NCI-H146 (cell line): ENCODE measurements around the gene SYDE2.
"Not testable (repeated sequence)": the region's sequence is repeated elsewhere in the genome, so short reads cannot be mapped to it uniquely, and the experiment has no call there.

Experiments used
- DNase-seq: peaks from one replicate; lab custom pipeline; 2025; lab: John Stamatoyannopoulos, UW

Gene SYDE2

DNA sequence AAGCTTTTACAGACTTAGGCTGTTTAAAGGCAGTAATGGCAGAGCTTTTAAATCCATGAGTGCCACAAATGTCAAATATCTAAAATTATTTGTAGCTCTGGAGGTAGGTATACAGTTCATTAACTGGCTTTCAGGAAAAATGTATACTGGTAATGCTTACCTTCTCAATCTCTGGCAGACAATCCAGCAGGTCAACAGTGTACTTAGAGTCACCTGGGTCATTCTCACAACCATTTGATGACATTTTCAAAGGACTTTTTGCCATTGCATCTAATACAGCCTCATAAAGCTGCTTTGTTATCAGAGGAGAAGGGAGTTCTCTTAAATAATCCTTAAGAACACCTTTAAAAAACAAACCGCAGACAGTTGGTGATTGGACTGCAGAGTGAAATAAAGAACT lies 31.9 kb downstream of the SYDE2 start:
- no peak for DNase-seq

DNA sequence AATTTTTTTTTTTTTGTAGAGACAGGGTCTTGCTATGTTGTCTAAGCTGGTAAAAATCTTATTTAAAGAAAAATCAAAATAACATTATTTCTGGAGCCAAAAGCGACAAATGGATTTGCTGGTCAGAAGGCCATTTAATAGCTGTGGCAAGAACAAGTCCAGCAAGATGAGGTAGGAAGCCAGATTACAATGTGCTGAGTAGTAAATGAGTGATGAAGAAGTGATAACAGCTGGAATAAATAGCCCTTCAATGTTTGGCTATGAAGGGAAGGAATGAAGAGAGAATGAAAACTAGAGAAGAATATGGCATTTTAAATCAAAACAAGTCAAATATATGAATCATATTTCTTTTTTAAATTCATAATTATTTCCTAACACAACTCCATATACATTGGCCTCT lies 34.5 kb downstream of the SYDE2 start:
- DNase-seq, result no peak

DNA sequence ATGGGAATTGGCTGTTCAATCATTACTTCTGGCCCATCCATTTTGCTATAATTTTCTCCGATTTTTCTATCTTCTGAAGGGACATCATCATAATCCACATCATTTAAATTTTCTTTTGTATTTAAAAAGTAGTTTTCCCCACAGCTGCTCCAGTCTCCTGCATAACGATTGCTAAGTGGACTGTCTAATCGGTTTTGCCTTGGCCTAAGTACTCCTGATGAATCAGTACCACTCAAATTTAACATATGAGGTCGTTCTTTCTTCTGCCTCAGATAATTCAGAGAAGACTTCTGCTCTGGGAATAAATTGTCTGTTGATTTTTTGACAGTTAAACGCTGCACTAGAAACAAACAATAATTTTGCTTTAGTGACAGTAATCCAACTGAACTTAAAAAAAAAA lies 41.9 kb downstream of the SYDE2 start:
- DNase-seq, result no peak

GRCh38 chr1:85157436-85157835 lies 43.4 kb downstream of the SYDE2 start:
- DNase-seq, result no peak

- DNase-seq, result no peak
Measured at GRCh38 chr1:85153149-85153891, 47.5 kb downstream of the SYDE2 start.

- DNase-seq, result no peak
Measured at GRCh38 chr1:85151446-85151845, 49.4 kb downstream of the SYDE2 start.

DNA sequence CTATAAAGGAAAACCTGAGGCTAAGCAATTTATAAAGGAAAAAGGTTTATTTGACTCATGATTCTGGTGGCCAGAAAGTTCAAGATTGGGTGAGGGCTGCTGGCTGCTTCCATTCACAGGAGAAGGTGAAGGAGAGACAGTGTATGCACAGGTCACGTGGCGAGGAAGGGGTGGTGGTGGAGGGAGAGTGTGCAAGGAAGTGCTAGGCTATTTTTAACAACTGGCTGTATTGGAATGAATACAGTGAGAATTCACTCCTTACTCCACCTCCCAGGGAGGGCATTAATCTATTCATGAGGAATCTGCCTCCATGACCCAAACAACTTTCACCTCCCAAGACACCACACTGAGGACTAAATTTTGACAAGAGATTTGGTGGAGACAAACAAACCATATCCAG lies 51.0 kb downstream of the SYDE2 start:
- no peak for DNase-seq

DNA sequence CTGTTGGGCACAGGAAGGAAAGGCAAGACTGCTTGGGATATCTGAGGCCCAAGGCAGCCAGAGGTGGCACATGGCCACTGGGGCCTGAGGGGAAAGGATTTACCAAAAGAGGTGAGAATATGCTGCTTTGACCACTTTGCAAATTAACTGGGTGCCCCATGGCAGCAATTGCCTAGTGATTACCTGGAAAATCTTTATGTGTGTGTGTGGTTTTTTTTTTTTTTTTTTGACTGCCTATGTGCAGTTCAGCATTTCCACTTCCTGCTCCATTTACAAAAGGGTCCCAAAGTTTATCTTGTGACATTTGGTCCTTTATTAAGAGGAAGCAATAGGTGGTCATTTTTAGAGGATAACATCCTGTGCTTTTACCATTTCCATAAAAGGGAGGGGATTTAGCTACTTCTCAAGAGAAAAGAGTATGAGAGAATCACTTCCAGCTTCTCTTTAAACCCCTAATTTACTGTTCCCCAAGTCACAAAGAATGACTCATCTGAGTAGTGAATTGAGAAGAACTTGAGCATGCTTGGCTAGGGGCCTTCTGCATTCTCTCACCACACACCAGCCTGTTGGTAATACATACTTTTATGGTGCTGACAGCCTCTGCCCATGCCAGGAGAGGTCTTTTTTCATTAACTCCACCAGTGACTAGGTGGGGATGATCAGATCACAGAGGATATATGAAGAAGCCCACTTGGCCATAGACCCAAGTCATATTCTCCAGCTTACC lies 52.1 kb downstream of the SYDE2 start:
- DNase-seq, result no peak

GRCh38 chr1:85146972-85147359 lies 53.9 kb downstream of the SYDE2 start:
- no peak for DNase-seq

DNA sequence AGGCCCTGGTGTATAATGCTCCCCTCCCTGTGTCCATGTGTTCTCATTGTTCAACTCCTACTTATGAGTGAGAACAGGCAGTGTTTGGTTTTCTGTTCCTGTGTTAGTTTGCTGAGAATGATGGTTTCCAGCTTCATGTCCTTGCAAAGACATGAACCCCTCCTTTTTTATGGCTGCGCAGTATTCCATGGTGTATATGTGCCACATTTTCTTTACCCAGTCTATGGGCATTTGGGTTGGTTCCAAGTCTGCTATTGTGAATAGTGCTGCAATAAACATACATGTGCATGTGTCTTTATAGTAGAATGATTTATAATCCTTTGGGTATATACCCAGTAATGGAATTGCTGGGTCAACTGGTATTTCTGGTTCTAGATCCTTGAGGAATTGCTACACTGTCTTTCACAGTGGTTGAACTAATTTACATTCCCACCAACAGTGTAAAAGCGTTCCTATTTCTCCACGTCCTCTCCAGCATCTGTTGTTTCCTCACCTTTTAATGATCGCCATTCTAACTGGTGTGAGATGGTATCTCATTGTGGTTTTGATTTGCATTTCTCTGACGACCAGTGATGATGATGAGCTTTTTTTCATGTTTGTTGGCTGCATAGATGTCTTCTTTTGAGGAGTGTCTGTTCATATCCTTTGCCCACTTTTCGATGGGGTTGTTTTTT lies 54.4 kb downstream of the SYDE2 start:
- not testable (repeated sequence) for DNase-seq

DNA sequence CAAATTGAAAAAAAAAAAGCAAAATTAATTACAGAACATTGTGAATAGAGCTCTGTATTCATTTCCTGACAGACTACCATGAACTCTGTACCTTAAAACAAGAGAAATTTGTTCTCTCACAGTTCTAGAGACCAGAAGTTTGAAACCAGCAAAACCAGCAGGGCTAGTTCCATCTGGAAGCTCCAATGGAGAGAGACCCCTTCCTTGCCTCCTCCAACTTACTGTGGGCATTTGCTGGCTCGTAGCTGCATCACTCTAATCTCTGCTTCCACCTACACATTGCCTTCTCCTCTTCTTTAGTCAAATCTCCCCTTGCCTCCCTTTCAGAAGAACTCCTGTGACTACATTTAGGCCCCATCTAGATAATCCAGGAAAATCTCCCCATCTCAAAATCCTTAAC lies 56.5 kb downstream of the SYDE2 start:
- DNase-seq, result no peak

DNA sequence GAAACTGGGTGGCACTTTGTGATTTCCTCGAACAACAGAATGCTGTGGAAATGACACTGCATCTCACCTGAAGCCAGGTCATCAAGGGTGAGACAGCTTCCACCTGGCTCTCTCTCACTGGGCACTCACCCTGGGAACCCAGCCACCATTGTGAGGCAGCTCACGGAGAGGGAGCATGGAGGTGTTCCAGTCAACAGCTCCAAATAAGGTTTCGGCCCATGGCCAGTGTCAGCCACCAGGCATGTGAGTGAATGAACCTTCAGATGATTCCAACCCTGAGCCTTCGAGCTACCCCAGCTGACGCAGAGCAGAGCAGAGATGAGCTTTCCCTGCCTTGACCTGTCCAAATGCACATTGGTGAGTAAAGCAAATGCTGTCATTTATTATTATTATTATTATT lies 58.1 kb downstream of the SYDE2 start:
- no peak for DNase-seq

GRCh38 chr1:85138439-85138838 lies 62.4 kb downstream of the SYDE2 start:
- DNase-seq, result not testable (repeated sequence)

GRCh38 chr1:85137660-85138059 lies 63.2 kb downstream of the SYDE2 start:
- peak; percentile 73 for DNase-seq

DNA sequence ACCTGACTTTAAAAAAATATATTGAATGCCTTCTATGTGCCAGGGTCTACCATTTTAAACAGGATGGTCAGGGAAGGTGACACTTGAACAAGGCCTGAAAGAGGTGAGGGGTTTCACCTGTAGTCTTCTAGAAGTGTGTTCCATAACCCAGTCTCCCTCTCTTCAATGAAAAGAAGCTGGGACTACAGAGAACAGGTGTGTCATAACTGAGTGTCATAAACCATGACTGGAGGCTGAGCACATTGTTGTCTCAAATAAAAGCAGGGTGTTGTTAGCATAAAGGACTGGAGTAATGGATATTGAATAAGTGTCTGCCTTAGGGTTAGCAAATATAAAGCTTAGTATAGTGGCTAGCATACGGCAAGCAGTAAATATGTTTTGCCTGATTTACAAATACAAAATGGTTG lies 65.4 kb downstream of the SYDE2 start:
- DNase-seq, result peak; percentile 59

GRCh38 chr1:85134583-85135391 lies 66.0 kb downstream of the SYDE2 start:
- DNase-seq, result peak; percentile 15

DNA sequence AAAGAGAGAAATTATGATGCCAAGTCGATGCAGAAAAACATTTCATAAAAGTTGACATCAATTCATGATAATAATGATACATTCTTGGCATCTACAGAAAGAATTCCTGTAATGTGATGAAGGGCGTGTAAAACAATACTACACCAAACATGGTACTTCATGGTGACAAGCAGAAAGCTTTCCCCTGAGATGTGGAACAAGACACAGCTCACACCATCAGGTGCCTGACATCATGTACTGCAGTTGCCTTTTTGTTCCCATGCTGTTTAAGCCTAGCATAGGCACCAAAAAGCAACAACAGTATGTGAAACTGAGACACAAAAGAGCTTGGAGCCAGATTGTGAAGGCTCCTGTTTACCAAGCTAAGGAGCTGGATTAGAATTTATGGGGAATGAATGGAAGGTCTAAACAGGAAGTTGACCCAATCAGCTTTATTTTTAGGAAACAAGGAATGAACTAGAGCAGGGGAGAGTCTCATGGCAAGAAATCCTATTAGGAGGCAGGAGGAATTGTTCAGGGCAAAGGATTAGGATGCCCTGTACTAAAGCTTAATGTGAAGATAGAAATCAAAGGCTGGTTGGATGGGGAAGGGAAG lies 67.2 kb downstream of the SYDE2 start:
- DNase-seq, result no peak

DNA sequence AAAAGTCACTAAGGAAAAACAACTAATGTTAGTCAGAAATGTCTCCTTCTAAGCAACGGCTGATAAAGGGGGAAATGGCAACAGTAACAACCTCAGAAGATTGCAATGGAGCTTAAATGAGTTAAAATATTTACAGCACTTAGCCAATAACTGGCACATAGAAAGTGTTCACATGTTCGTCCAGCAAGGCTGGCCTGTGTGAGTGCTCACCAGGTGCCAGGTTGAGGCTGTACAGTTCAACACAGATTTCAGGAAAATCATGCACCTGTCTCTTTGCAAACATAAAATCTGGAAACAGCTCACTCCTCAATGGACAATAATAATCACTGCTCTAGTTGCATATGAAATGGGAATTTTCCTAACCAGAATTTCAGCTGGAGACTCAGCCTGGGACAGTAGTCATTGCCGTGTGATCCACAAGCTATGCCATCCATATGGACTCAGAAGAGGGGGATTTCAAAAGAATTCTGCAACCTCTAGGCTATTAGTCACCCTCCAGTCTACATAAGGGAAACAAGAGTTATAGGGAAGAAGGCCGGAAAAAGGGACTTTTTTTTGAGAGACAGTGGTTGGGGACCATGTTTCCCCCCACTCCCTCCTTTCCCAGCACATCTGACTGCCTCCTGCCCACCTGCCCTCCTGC lies 68.6 kb downstream of the SYDE2 start:
- peak; percentile 26 for DNase-seq

DNA sequence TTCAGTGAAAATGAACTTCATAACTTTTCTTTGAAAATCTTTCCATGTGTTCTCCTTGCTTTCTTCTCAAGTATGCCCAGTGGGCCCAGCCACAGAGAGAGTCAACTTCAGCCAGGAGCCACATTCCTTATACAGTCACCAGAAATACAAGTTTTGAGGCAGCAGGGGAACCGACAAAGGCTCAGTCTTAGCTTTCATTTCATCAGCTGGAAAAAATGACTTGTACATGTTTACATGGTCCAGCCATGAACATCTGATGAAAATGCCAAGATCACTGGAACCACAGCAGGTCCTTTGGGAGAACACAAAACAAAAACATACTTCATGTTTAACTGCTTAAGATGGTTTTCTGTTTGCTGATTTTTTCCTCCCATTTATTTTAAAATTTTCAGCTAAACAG lies 72.5 kb downstream of the SYDE2 start:
- DNase-seq, result no peak

DNA sequence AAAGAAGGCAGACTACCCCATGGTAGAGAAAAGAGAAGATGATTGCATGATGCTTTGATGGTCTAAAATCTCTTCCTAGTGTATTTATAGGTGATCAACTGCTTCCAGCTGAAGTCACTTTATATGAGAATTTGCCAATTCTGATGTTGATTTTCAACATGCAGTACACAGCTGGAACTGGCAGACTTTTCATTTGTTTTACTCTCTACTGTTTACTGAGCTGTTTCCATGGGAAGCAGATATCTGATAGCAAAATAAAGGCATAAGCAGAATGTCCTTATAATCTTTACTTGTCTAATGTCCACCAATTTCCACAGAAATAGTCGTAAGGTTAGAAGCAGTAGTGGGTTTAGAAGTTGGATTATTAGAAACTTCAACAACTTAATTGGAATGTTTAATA lies 74.9 kb downstream of the SYDE2 start:
- DNase-seq, result peak; percentile 12

DNA sequence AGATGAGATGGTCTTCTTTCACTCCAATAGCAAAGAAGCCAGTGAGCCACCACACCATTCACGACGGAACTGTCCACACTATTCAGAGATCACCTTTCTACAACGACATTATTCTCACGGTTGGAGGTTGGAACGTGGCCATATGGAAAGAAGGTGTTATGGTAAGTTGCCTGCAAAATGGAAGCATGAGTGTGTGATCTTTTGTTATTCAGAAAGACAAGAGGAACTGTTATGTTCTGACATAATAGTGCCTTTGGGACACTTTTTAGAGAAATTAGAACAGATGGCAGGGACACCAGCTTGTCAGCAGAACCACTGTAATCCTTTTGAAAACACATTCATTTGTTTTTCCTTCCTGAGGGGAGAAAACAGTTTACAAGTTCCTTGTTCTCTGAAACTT lies 76.7 kb downstream of the SYDE2 start:
- DNase-seq, result peak; percentile 15
